HFFc6 (cell line): Measurements from ENCODE around the gene HAVCR1. TPM values are rescaled to one million over a fixed set of nuclear protein-coding genes. Genes with fewer than 3 reads are reported as not detected.
"Not testable (repeated sequence)": the region's sequence is repeated elsewhere in the genome, so short reads cannot be mapped to it uniquely, and the experiment has no call there.

Experiments used
- DNase-seq: peaks from one replicate; pipeline ENCODE4 v3.0.0-alpha.2; 2018
- H3K27ac Mint-ChIP-seq: 2 replicates; pipeline ENCODE4 v1.8.0; 2020; ENCODE audit warnings: mild to moderate bottlenecking, mixed read lengths
- H3K27me3 Mint-ChIP-seq: 2 replicates; pipeline ENCODE4 v1.8.0; 2021; ENCODE audit warnings: mild to moderate bottlenecking, moderate library complexity, mixed read lengths; ENCODE audit not compliant: insufficient read depth
- H3K36me3 Mint-ChIP-seq: 2 replicates; pipeline ENCODE4 v1.8.0; 2021; ENCODE audit warnings: low read depth, mixed read lengths
- H3K4me1 Mint-ChIP-seq: 2 replicates; pipeline ENCODE4 v1.8.0; 2020; ENCODE audit warnings: low read depth, mixed read lengths
- H3K4me3 Mint-ChIP-seq: 2 replicates; pipeline ENCODE4 v1.8.0; 2020; ENCODE audit warnings: mild to moderate bottlenecking, moderate library complexity, mixed read lengths
- H3K9me3 Mint-ChIP-seq: 2 replicates; pipeline ENCODE4 v1.8.0; 2020; ENCODE audit warnings: mild to moderate bottlenecking, mixed read lengths
- total RNA-seq, 6 experiments: library from RNA; stranded (reverse); fragmentation: NEBNext Ultra II Directional; extraction: Animal tissue kit (Norgen Biotek cat#: 25700); gene quantifications; 2 replicates in 1 of 6; 3 replicates in 5 of 6; pipeline ENCODE4 v1.2.3, GENCODE V29; 2021
- TF ChIP-seq, protein P1 (sequence below): fragments of 200-600 bp; sonication (generic); IDR thresholded peaks from 2 replicates; pipeline ENCODE4 v1.5.0; 2021; ENCODE audit warnings: antibody characterized with exemption, mild to moderate bottlenecking

The HAVCR1 gene
- total RNA-seq, 6 experiments from 2014 or later, result not detected

DNA sequence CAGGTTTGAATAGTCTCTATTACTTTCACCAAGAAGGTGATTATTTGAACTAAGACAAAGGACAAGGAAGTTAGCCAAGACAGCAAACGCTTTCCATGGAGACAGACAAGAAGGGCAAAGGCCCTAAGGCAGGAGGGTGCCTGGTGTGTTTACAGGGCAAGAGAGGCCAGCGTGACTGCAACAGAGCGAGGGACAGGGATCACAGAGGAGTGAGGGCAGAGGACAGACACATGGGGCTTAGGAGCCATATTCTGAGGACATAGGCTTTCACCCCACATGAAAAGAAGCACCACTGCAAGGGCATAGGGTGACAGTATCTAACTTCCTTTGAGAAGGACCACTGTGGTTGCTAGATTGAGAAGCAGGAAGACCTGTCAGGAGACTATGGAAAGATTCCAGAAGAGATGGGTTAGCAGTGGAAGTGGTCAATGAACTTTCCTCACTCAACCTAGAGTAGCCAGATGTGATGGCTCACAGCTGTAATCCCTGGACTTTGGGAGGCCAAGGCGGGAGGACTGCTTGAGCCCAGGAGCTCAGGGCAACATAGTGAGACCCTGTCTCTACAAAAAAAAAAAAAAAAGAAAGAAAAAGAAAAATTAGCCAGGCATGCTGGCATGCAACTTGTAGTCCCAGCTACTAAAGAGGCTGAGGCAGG lies 5.0 kb upstream of the HAVCR1 start:
- TF ChIP-seq, protein P1, sequence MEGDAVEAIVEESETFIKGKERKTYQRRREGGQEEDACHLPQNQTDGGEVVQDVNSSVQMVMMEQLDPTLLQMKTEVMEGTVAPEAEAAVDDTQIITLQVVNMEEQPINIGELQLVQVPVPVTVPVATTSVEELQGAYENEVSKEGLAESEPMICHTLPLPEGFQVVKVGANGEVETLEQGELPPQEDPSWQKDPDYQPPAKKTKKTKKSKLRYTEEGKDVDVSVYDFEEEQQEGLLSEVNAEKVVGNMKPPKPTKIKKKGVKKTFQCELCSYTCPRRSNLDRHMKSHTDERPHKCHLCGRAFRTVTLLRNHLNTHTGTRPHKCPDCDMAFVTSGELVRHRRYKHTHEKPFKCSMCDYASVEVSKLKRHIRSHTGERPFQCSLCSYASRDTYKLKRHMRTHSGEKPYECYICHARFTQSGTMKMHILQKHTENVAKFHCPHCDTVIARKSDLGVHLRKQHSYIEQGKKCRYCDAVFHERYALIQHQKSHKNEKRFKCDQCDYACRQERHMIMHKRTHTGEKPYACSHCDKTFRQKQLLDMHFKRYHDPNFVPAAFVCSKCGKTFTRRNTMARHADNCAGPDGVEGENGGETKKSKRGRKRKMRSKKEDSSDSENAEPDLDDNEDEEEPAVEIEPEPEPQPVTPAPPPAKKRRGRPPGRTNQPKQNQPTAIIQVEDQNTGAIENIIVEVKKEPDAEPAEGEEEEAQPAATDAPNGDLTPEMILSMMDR, result no peak
- H3K27me3 Mint-ChIP-seq, result no peaks in the 10 kb centered on the region; the same call in 1 of the 2 replicates
- H3K4me1 Mint-ChIP-seq, result no peaks in the 10 kb centered on the region
- DNase-seq, result no peak
- no peaks in the 10 kb centered on the region for H3K36me3 Mint-ChIP-seq
- no peak overlapping the region for H3K27ac Mint-ChIP-seq
- H3K4me3 Mint-ChIP-seq, result no peak overlapping the region
- peaks cover 27% of the 10 kb centered on the region; the same call in 1 of the 2 replicates for H3K9me3 Mint-ChIP-seq

DNA sequence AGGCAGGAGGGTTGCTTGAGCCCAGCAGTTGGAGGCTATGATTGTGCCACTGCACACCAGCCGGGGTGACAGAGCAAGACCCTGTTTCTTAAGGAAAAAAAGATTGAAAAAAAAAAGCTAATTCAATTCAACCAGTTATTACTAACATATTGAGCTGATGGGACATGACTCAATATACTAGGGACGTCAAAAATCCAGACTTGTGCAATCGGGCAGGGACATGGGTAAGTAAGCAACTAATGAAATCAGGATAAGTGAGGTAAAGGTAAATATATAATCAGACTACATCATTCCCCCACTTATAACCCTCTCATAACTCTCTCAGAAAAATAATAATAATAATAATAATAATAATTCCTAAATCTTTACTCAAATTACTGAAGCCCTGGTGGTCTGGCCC lies 975 bp upstream of the HAVCR1 start:
- H3K4me3 Mint-ChIP-seq, result no peak overlapping the region

DNA sequence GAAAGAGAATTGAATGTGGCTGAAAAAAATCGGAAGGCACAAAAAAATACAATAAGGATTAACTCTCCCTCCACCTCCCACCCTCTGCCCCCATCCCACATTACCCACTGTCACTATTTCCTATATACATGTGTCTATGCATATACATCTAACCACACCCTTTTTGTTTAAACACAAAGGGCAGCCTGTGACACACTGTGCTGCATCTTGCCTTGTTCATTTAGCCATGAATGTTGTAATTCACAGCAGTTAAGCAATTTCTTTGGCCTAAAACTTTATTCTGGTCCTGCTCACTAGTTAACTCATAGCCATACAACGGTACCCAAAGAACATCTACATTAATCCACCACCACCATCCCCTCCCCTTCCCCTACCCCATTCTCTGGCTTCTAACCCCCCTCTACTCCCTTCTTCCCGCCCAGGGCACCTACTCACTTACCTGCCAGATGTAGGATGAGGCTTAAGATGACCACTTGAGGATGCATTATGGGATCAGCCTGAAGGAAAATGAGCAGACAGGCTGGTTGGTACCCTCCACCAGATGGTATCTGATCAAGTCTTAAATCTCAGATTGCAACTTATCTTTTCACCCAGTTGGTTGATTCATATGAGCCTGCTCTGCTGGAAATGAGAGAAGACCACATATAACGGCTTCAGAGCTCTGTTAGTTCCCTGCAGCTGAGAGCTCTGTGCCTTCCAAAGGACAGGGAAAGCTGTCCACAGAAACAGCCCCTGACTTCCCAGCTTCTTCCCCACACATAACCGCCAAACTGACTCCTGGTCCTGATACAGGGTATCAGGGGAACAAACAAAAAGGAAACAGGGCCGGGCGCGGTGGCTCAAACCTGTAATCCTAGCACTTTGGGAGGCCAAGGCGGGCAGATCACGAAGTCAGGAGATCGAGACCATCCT lies 1.2 kb downstream of the HAVCR1 start:
- Mint-ChIP-seq H3K9me3 (peaks cover 14% of the 10 kb centered on the region; the same call in 1 of the 2 replicates), H3K4me1 (no peaks in the 10 kb centered on the region), H3K4me3 (no peak overlapping the region), H3K27me3 (no peaks in the 10 kb centered on the region; the same call in none of the 2 replicates), H3K27ac (no peak overlapping the region), H3K36me3 (no peaks in the 10 kb centered on the region)
- DNase-seq, result no peak
- TF ChIP-seq, protein P1, result no peak

More for the DNA sequence above, 975 bp upstream of the HAVCR1 start:
- Mint-ChIP-seq H3K4me1 (no peaks in the 10 kb centered on the region), H3K27me3 (no peaks in the 10 kb centered on the region; the same call in none of the 2 replicates), H3K27ac (no peak overlapping the region), H3K9me3 (peaks cover 21% of the 10 kb centered on the region; the same call in 1 of the 2 replicates), H3K36me3 (no peaks in the 10 kb centered on the region)
- TF ChIP-seq, protein P1, result no peak
- no peak for DNase-seq

DNA sequence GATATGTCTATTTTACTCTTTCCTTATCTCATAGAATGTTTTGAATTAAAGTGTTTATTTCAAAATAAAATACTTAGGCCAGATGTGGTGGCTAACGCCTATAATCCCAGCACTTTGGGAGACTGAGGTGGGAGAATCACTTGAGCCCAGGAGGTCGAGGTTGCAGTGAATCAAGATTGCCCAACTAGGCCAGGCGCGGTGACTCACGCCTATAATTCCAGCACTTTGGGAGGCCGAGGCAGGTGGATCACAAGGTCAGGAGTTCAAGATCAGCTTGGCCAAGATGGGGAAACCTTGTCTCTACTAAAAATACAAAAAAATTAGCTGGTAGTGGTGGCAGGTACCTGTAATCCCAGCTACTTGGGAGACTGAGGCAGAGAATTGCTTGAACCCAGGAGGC lies 2.1 kb downstream of the HAVCR1 start:
- not testable (repeated sequence) for DNase-seq, H3K4me3 Mint-ChIP-seq, H3K4me1 Mint-ChIP-seq, H3K27ac Mint-ChIP-seq, H3K36me3 Mint-ChIP-seq, H3K27me3 Mint-ChIP-seq
- peaks cover 16% of the 10 kb centered on the region for H3K9me3 Mint-ChIP-seq

DNA sequence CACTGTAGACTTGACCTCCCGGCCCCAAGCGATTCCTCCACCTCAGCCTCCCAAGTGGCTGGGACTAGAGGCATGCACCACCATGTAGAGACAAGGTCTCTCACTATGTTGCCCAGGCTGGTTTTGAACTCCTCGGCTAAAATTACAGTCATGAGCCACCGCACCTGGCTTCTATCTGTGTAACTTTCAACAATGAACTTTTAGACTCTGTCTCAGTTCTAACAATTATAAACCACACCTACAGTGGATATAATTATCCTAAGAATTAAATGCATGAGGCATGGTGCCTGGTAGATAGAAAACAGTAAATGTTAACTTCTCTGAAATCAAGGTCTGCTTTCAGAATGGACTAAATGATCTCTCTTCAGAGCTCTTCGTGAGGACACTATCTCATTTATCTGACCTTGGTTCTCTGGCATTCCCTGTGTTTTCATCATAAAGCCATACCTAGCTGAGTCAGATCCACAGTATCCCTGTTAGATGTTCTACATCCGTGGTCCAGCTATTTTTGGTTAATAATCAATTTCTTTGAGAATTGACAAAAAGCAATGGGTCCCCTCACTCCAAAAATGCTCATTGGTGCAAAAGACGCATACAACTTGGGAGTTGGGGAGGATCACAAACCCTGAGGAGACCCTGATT lies 7.2 kb downstream of the HAVCR1 start:
- Mint-ChIP-seq H3K9me3 (peaks cover 12% of the 10 kb centered on the region), H3K4me3 (no peak overlapping the region), H3K36me3 (no peaks in the 10 kb centered on the region), H3K4me1 (0 out of 2 replicates have a peak, but pooled peaks cover 4% of the 10 kb centered on the region), H3K27me3 (peaks cover 1% of the 10 kb centered on the region; the same call in 1 of the 2 replicates), H3K27ac (no peak overlapping the region)
- no peak for DNase-seq
- TF ChIP-seq, protein P1, result no peak
